ENCODE measurements around the gene CUEDC1. TPM values are rescaled to one million over a fixed set of nuclear protein-coding genes. Genes with fewer than 3 reads are reported as not detected.

Gene CUEDC1
- total RNA-seq, 4 donors from 2014 or later = 10.2 to 45.4 (median 19.2) TPM

DNA sequence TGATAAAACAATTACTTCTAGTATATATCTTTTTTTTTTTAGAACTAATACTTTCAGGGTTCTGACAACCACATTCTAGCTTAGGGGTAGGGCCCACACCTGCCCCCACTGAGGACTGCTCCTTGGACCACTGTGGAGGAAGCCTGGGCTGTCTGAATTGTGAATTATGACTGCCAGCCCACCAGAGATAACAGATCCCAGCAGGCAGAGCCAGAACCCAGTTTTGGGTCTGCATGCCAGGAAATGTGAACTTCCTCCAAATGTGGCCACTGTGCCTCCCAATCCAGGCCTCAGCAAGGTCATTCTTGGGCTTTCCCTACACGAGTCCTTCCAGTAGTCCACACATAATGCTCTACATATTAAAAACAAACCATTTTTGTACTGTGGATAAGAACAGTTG is 16.9 kb upstream of the CUEDC1 start:
- no peaks in the 10 kb centered on the region for H3K27me3 ChIP-seq
- no peak overlapping the region for H3K27ac ChIP-seq
- H3K4me3 ChIP-seq = no peak overlapping the region
- H3K9me3 ChIP-seq = no peaks in the 10 kb centered on the region
- peaks cover 0 to 50% (median 0%) of the 10 kb centered on the region in 3 donors for H3K36me3 ChIP-seq
- TF ChIP-seq POLR2A (IDR thresholded peaks at IDR 0.05) = no peak
- TF ChIP-seq, protein P1, sequence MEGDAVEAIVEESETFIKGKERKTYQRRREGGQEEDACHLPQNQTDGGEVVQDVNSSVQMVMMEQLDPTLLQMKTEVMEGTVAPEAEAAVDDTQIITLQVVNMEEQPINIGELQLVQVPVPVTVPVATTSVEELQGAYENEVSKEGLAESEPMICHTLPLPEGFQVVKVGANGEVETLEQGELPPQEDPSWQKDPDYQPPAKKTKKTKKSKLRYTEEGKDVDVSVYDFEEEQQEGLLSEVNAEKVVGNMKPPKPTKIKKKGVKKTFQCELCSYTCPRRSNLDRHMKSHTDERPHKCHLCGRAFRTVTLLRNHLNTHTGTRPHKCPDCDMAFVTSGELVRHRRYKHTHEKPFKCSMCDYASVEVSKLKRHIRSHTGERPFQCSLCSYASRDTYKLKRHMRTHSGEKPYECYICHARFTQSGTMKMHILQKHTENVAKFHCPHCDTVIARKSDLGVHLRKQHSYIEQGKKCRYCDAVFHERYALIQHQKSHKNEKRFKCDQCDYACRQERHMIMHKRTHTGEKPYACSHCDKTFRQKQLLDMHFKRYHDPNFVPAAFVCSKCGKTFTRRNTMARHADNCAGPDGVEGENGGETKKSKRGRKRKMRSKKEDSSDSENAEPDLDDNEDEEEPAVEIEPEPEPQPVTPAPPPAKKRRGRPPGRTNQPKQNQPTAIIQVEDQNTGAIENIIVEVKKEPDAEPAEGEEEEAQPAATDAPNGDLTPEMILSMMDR (IDR thresholded peaks at IDR 0.05) = no peak
- DNase-seq = no peak
- peaks cover 0 to 8% (median 0%) of the 10 kb centered on the region in 4 donors for H3K4me1 ChIP-seq

DNA sequence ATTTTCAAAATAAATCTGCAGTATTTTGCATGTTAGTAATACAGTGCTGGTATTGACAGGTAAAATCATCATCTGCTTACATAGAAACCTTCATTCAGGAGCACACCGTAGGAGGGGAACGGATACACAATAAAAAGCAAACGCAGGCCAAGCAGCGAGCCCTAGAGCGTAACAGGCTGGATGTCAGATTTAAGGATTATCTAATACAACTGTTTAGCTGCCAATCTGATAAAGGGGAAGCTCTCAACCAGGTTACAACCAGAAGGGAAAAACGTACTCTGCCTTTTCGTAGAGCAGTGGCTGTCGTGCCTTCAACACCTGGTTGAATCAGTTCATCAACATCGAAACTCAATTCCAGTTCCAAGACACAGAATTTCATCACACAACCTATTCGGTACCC is 16.4 kb upstream of the CUEDC1 start:
- Histone ChIP-seq H3K36me3 (peaks cover 0 to 45% (median 0%) of the 10 kb centered on the region in 3 donors), H3K27ac (no peak overlapping the region), H3K4me3 (no peak overlapping the region), H3K4me1 (peaks cover 0 to 8% (median 0%) of the 10 kb centered on the region in 4 donors), H3K27me3 (no peaks in the 10 kb centered on the region), H3K9me3 (no peaks in the 10 kb centered on the region)
- DNase-seq = no peak
- no peak for TF ChIP-seq POLR2A (IDR thresholded peaks at IDR 0.05)
- TF ChIP-seq, protein P1 (IDR thresholded peaks at IDR 0.05) = no peak

DNA sequence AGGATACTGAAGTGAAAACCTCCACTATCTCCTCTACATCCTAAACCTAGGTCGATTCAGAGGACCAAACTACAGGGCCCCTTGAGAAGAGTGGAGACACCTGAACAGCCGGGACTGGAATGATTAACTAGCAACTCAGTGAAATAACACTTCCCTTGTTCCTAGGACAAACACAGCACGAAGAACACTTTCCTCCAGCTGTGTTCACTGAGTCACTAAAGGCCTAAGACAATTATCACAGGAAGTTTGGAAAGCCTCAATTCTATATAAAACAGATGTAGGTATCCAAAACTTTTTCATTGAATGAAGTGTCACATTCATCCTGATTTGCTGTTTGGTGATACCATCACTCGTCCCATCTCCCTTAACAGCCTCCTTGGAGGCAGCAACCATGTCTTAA is 15.5 kb upstream of the CUEDC1 start:
- H3K27ac ChIP-seq = no peak overlapping the region
- DNase-seq = no peak
- H3K36me3 ChIP-seq = peaks cover 0 to 36% (median 0%) of the 10 kb centered on the region in 3 donors
- H3K4me1 ChIP-seq = peaks cover 0 to 8% (median 0%) of the 10 kb centered on the region in 4 donors
- no peak overlapping the region for H3K4me3 ChIP-seq
- TF ChIP-seq, protein P1 (IDR thresholded peaks at IDR 0.05) = no peak
- TF ChIP-seq POLR2A (IDR thresholded peaks at IDR 0.05) = no peak
- H3K27me3 ChIP-seq = no peaks in the 10 kb centered on the region
- no peaks in the 10 kb centered on the region for H3K9me3 ChIP-seq

DNA sequence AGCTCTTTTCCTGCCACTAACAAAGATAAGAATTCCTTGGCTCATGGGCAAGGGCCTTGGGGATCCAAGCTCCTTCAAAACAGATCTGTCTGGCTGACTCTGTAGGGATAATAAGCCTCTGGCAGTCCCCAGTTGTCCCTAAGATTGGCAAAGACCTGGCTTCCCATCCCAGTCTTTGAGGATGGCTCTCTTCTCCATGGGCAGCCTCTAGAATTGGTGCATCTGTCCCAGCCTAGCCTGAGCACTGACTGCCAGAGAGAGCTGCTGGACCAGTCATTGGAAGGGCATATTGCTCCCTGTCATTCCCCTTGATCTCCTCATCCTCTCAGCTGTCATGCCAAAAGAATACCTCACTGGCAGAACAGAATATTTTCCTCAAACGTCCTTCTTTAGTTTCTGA is 13.2 kb upstream of the CUEDC1 start:
- peaks cover 0 to 15% (median 0%) of the 10 kb centered on the region in 3 donors for H3K36me3 ChIP-seq

DNA sequence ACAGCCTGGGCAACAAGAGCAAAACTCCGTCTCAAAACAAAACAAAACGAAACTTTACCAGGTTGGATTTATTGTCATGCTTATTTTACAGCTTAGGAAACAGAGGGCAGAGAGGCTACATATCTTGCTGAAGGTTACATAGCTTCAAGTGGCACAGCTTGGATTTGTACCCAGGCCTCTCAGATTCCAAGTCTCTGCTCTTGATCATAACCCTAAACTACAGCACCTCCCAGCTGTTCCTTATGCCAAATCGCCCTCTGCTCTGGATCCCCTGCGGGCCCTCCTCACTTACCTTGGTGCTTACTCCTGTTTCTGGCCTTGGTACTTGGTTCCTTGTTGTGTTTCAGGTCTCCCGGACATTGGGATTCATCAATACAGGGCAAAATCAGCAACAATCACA is 11.7 kb upstream of the CUEDC1 start:
- Histone ChIP-seq H3K9me3 (no peaks in the 10 kb centered on the region), H3K27ac (no peak overlapping the region), H3K4me3 (no peak overlapping the region), H3K27me3 (no peaks in the 10 kb centered on the region), H3K4me1 (no peaks in the 10 kb centered on the region), H3K36me3 (no peaks in the 10 kb centered on the region)
- DNase-seq = no peak
- TF ChIP-seq, protein P1 (IDR thresholded peaks at IDR 0.05) = no peak
- TF ChIP-seq POLR2A (IDR thresholded peaks at IDR 0.05) = no peak

More for the DNA sequence above, 13.2 kb upstream of the CUEDC1 start:
- DNase-seq = no peak
- Histone ChIP-seq H3K4me1 (no peaks in the 10 kb centered on the region), H3K4me3 (no peak overlapping the region), H3K27ac (no peak overlapping the region), H3K27me3 (no peaks in the 10 kb centered on the region), H3K9me3 (no peaks in the 10 kb centered on the region)
- TF ChIP-seq, protein P1 (IDR thresholded peaks at IDR 0.05) = no peak
- no peak for TF ChIP-seq POLR2A (IDR thresholded peaks at IDR 0.05)

DNA sequence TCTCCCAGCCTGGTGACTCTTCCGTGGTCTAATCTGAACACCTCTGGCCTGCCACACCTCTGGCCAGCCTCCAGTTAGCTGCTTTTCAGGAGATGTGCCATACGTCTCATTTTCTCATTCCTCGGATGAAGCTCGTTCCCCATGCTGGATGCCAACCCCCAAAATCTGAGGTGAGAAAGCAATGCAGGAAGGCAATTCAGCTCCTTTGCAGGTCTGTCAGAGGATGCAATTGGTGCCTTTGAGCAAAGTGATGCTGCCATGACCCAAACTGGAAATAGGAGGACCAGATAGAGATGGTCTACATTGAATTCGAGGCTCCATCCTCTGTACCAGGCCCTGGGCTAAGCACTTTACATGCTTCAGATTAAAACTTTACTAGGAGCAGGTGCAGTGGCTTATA is 11.0 kb upstream of the CUEDC1 start:
- Histone ChIP-seq H3K4me1 (no peaks in the 10 kb centered on the region), H3K27ac (no peak overlapping the region), H3K4me3 (no peak overlapping the region), H3K27me3 (no peaks in the 10 kb centered on the region), H3K36me3 (no peaks in the 10 kb centered on the region), H3K9me3 (no peaks in the 10 kb centered on the region)
- DNase-seq = no peak
- TF ChIP-seq, protein P1 (IDR thresholded peaks at IDR 0.05) = no peak
- no peak for TF ChIP-seq POLR2A (IDR thresholded peaks at IDR 0.05)
